ENCODE data around the gene VPS13C. TPM values are rescaled to one million over a fixed set of nuclear protein-coding genes. Genes with fewer than 3 reads are reported as not detected.

The VPS13C gene
- total and polyA plus RNA-seq, 5 experiments from 2014 or later: 11.1 to 109 (median 17.6) TPM

- no peaks in the 10 kb centered on the region for H3K27me3 Mint-ChIP-seq
- peak in 1 of 2 donors; percentile 17 for ATAC-seq
- H3K36me3 Mint-ChIP-seq: peaks cover under 1 to 44% (median 22%) of the 10 kb centered on the region in 3 donors
- H3K9me3 Mint-ChIP-seq: no peaks in the 10 kb centered on the region
- peak in 1 of 10 donors; percentile 32 for DNase-seq
- H3K4me1 Mint-ChIP-seq: peaks cover 0 to 7% (median 0%) of the 10 kb centered on the region in 4 donors
- POLR2A ChIA-PET: no interaction called here
- no peak overlapping the region for H3K27ac Mint-ChIP-seq
- H3K4me3 Mint-ChIP-seq: no peak overlapping the region
Observed at GRCh38 chr15:61857169-61857829, 202.9 kb downstream of the VPS13C start.

GRCh38 chr15:61856295-61856694 is 204.0 kb downstream of the VPS13C start:
- DNase-seq (no peak), ATAC-seq (no peak)
- Mint-ChIP-seq H3K4me3 (no peak overlapping the region), H3K27ac (peak overlapping the region in 2 of 10 donors; percentile 26 to 29), H3K27me3 (no peaks in the 10 kb centered on the region), H3K4me1 (peaks cover 0 to 7% (median 0%) of the 10 kb centered on the region in 4 donors), H3K9me3 (no peaks in the 10 kb centered on the region), H3K36me3 (peaks cover 6 to 49% (median 27%) of the 10 kb centered on the region in 3 donors)
- POLR2A ChIA-PET: no interaction called here

- Mint-ChIP-seq H3K9me3 (no peaks in the 10 kb centered on the region), H3K4me3 (no peak overlapping the region), H3K27me3 (no peaks in the 10 kb centered on the region), H3K36me3 (peaks cover 6 to 43% (median 24%) of the 10 kb centered on the region in 3 donors), H3K27ac (no peak overlapping the region), H3K4me1 (peaks cover 0 to 5% (median 0%) of the 10 kb centered on the region in 4 donors)
- DNase-seq (no peak), ATAC-seq (no peak)
- POLR2A ChIA-PET: no interaction called here
Observed at GRCh38 chr15:61853195-61853594, 207.1 kb downstream of the VPS13C start.

- H3K4me1 Mint-ChIP-seq: peaks cover 0 to 5% (median 0%) of the 10 kb centered on the region in 4 donors
- no peak overlapping the region for H3K4me3 Mint-ChIP-seq
- H3K27ac Mint-ChIP-seq: no peak overlapping the region
- no peaks in the 10 kb centered on the region for H3K27me3 Mint-ChIP-seq
- DNase-seq: no peak
- peaks cover 6 to 43% (median 24%) of the 10 kb centered on the region in 3 donors for H3K36me3 Mint-ChIP-seq
- no peaks in the 10 kb centered on the region for H3K9me3 Mint-ChIP-seq
- POLR2A ChIA-PET: no interaction called here
- no peak for ATAC-seq
Observed at GRCh38 chr15:61851955-61852354, 208.3 kb downstream of the VPS13C start.

- H3K27me3 Mint-ChIP-seq: no peaks in the 10 kb centered on the region
- no peak overlapping the region for H3K4me3 Mint-ChIP-seq
- DNase-seq: no peak
- peaks cover 6 to 27% (median 16%) of the 10 kb centered on the region in 3 donors for H3K36me3 Mint-ChIP-seq
- no peaks in the 10 kb centered on the region for H3K9me3 Mint-ChIP-seq
- H3K4me1 Mint-ChIP-seq: peaks cover 0 to 5% (median 0%) of the 10 kb centered on the region in 4 donors
- H3K27ac Mint-ChIP-seq: no peak overlapping the region
- POLR2A ChIA-PET: no interaction called here
- ATAC-seq: no peak
Observed at GRCh38 chr15:61849447-61849846, 210.8 kb downstream of the VPS13C start.

GRCh38 chr15:61841466-61841865 is 218.8 kb downstream of the VPS13C start:
- peaks cover 0 to 2% (median 0%) of the 10 kb centered on the region in 3 donors for H3K36me3 Mint-ChIP-seq
- peaks cover 0 to 3% (median under 1%) of the 10 kb centered on the region in 4 donors for H3K4me1 Mint-ChIP-seq
- H3K4me3 Mint-ChIP-seq: no peak overlapping the region
- DNase-seq: no peak
- H3K27me3 Mint-ChIP-seq: peaks cover 21 to 48% (median 33%) of the 10 kb centered on the region in 5 donors
- POLR2A ChIA-PET: no interaction called here
- H3K27ac Mint-ChIP-seq: no peak overlapping the region
- H3K9me3 Mint-ChIP-seq: no peaks in the 10 kb centered on the region
- no peak for ATAC-seq

- no peaks in the 10 kb centered on the region for H3K9me3 Mint-ChIP-seq
- ATAC-seq (no peak), DNase-seq (no peak)
- peaks cover 0 to 2% (median 0%) of the 10 kb centered on the region in 3 donors for H3K36me3 Mint-ChIP-seq
- H3K27ac Mint-ChIP-seq: no peak overlapping the region
- POLR2A ChIA-PET: no interaction called here
- peaks cover 0 to 3% (median 0%) of the 10 kb centered on the region in 4 donors for H3K4me1 Mint-ChIP-seq
- no peak overlapping the region for H3K4me3 Mint-ChIP-seq
- peaks cover 21 to 48% (median 33%) of the 10 kb centered on the region in 5 donors for H3K27me3 Mint-ChIP-seq
Observed at GRCh38 chr15:61840090-61840489, 220.2 kb downstream of the VPS13C start.

GRCh38 chr15:61839546-61839945 is 220.7 kb downstream of the VPS13C start:
- DNase-seq: no peak

GRCh38 chr15:61835496-61836106 is 224.6 kb downstream of the VPS13C start:
- ATAC-seq (peak in 1 of 2 donors; percentile 47), DNase-seq (peak in 9 of 10 donors; percentile 6 to 63 (median 46))
- Mint-ChIP-seq H3K36me3 (no peaks in the 10 kb centered on the region), H3K4me1 (peaks cover 2 to 8% (median 7%) of the 10 kb centered on the region in 4 donors), H3K27me3 (peaks cover 11 to 48% (median 39%) of the 10 kb centered on the region in 5 donors), H3K27ac (no peak overlapping the region), H3K4me3 (no peak overlapping the region), H3K9me3 (no peaks in the 10 kb centered on the region)
- POLR2A ChIA-PET: no interaction called here

More at GRCh38 chr15:61839546-61839945, 220.7 kb downstream of the VPS13C start:
- H3K27ac Mint-ChIP-seq: no peak overlapping the region
- POLR2A ChIA-PET: no interaction called here
- peaks cover 0 to 2% (median 0%) of the 10 kb centered on the region in 3 donors for H3K36me3 Mint-ChIP-seq
- no peak for ATAC-seq
- H3K9me3 Mint-ChIP-seq: no peaks in the 10 kb centered on the region
- no peak overlapping the region for H3K4me3 Mint-ChIP-seq
- peaks cover 0 to 3% (median 0%) of the 10 kb centered on the region in 4 donors for H3K4me1 Mint-ChIP-seq
- peaks cover 21 to 50% (median 33%) of the 10 kb centered on the region in 5 donors for H3K27me3 Mint-ChIP-seq

GRCh38 chr15:61835029-61835428 is 225.2 kb downstream of the VPS13C start:
- peaks cover 3 to 8% (median 7%) of the 10 kb centered on the region in 4 donors for H3K4me1 Mint-ChIP-seq
- H3K27ac Mint-ChIP-seq: no peak overlapping the region
- peaks cover 7 to 48% (median 34%) of the 10 kb centered on the region in 5 donors for H3K27me3 Mint-ChIP-seq
- H3K36me3 Mint-ChIP-seq: no peaks in the 10 kb centered on the region
- POLR2A ChIA-PET: no interaction called here
- no peaks in the 10 kb centered on the region for H3K9me3 Mint-ChIP-seq
- H3K4me3 Mint-ChIP-seq: no peak overlapping the region
- ATAC-seq (no peak), DNase-seq (no peak)

- Mint-ChIP-seq H3K4me1 (peaks cover 3 to 8% (median 7%) of the 10 kb centered on the region in 4 donors), H3K4me3 (no peak overlapping the region), H3K9me3 (no peaks in the 10 kb centered on the region), H3K36me3 (no peaks in the 10 kb centered on the region), H3K27me3 (peaks cover under 1 to 43% (median 29%) of the 10 kb centered on the region in 5 donors), H3K27ac (no peak overlapping the region)
- ATAC-seq (peak; percentile 52 to 74), DNase-seq (peak; percentile 39 to 75 (median 62))
- POLR2A ChIA-PET: interaction anchor here (1.0 kb wide), 1 partner anchor 1475 kb away, joined by 4 read pairs; no protein-coding TSS in a partner anchor
Observed at GRCh38 chr15:61834076-61834697, 226.1 kb downstream of the VPS13C start.

- DNase-seq (no peak), ATAC-seq (no peak)
- no peak overlapping the region for H3K4me3 Mint-ChIP-seq
- no peaks in the 10 kb centered on the region for H3K36me3 Mint-ChIP-seq
- POLR2A ChIA-PET: no interaction called here
- no peak overlapping the region for H3K27ac Mint-ChIP-seq
- no peaks in the 10 kb centered on the region for H3K9me3 Mint-ChIP-seq
- peaks cover 0 to 31% (median 19%) of the 10 kb centered on the region in 5 donors for H3K27me3 Mint-ChIP-seq
- peaks cover 3 to 8% (median 7%) of the 10 kb centered on the region in 4 donors for H3K4me1 Mint-ChIP-seq
Observed at GRCh38 chr15:61832223-61832622, 228.0 kb downstream of the VPS13C start.

GRCh38 chr15:61831505-61831921 is 228.7 kb downstream of the VPS13C start:
- H3K4me3 Mint-ChIP-seq: no peak overlapping the region
- H3K9me3 Mint-ChIP-seq: no peaks in the 10 kb centered on the region
- peaks cover 0 to 31% (median 19%) of the 10 kb centered on the region in 5 donors for H3K27me3 Mint-ChIP-seq
- H3K36me3 Mint-ChIP-seq: no peaks in the 10 kb centered on the region
- DNase-seq (no peak), ATAC-seq (no peak)
- POLR2A ChIA-PET: no interaction called here
- H3K4me1 Mint-ChIP-seq: peaks cover 3 to 8% (median 7%) of the 10 kb centered on the region in 4 donors
- H3K27ac Mint-ChIP-seq: no peak overlapping the region

Data from naive thymus-derived CD8-positive, alpha-beta T cell (primary cell).